RWPE1 (cell line): Measurements from ENCODE around the gene LFNG.

ENCODE experiments used
- CTCF ChIA-PET: fragments of 350-600 bp; sonication (Branson Sonifier 250); formaldehyde crosslinking; extraction: SDS; loops from one replicate; lab custom pipeline; 2021; lab: Yijun Ruan, JAX
- POLR2A ChIA-PET: fragments of 400-600 bp; formaldehyde crosslinking; extraction: SDS; loops from one replicate; lab custom pipeline; 2020; ENCODE audit warnings: antibody characterized with exemption; ENCODE audit not compliant: low non-redundant PET; lab: Yijun Ruan, JAX
- DNase-seq: peaks from one replicate; pipeline ENCODE4 v3.0.0; 2012; ENCODE audit warnings: low spot score
- H3K27ac ChIP-seq: fragments of 450-650 bp; 2 replicates; pipeline ENCODE4 v1.5.1; 2017
- TF ChIP-seq, protein P1 (sequence below): fragments of 450-650 bp; conservative IDR thresholded peaks from 2 replicates; pipeline ENCODE4 v1.5.1; 2017; ENCODE audit warnings: low read depth, mild to moderate bottlenecking

LFNG gene

DNA sequence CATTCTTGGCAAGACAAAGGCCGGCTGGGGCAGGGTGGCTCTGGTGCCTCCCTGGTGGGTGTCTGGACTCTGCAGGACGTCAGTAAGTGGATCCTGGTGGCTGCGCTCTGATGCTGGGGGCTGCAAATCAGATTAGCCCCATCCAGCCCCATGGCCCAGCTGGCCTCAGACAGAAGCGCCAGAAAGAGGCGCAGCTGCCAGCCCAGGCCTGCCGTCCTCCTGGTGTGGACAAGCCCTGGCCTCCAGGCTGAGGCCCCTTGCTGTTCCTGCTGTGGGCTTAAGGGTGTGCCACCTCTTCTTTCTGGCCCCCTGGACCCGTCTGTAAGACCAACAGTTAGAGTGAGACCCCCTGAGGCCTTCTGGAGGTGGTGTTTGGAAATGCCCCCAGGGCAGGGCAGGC lies 5.9 kb upstream of the LFNG start:
- TF ChIP-seq, protein P1, sequence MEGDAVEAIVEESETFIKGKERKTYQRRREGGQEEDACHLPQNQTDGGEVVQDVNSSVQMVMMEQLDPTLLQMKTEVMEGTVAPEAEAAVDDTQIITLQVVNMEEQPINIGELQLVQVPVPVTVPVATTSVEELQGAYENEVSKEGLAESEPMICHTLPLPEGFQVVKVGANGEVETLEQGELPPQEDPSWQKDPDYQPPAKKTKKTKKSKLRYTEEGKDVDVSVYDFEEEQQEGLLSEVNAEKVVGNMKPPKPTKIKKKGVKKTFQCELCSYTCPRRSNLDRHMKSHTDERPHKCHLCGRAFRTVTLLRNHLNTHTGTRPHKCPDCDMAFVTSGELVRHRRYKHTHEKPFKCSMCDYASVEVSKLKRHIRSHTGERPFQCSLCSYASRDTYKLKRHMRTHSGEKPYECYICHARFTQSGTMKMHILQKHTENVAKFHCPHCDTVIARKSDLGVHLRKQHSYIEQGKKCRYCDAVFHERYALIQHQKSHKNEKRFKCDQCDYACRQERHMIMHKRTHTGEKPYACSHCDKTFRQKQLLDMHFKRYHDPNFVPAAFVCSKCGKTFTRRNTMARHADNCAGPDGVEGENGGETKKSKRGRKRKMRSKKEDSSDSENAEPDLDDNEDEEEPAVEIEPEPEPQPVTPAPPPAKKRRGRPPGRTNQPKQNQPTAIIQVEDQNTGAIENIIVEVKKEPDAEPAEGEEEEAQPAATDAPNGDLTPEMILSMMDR, result no peak
- H3K27ac ChIP-seq, result no peak overlapping the region
- ChIA-PET POLR2A (no interaction called here), CTCF (no interaction called here)
- DNase-seq, result no peak

DNA sequence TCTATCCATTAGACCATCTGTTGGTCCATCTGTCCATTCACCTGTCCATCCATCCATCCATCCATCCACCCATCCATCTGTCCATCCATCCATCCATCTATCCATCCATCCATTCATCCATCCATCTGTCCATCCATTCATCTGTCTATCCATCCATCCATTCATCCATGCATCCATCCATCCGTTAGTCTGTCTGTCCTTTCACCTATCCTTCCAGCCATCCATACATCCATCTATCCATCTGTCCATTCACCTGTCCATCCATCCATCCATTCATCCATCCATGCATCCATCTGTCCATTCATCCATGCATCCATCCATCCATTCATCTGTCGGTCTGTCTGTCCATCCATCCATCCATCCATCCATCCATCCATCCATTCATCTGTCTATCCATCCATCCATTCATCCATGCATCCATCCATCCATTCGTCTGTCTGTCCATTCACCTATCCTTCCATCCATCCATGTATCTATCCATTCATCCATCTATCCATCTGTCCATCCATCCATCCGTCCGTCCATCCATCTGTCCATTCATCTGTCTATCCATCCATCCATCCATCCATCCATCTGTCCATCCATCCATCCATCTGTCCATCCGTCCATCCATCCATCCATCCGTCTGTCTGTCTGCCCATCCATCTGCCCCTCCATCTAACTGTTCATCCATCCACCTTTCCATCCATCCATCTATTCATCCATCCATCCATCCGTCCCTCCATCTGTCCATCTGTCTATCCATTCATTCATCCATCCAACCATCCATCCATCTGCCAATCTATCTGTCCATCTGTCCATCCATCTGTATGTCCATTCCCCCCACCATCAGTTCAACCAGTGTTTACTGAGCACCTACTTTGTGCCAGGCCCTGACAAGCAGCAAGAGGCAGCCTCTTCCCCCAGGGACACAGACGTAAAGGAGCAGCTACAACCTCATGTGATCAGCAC lies 4.8 kb upstream of the LFNG start:
- TF ChIP-seq, protein P1, result no peak
- DNase-seq, result no peak
- ChIA-PET CTCF (interaction anchor here (0.6 kb wide), 1 partner anchor 130 kb away, joined by 3 read pairs; no protein-coding TSS in a partner anchor), POLR2A (no interaction called here)
- no peak overlapping the region for H3K27ac ChIP-seq

DNA sequence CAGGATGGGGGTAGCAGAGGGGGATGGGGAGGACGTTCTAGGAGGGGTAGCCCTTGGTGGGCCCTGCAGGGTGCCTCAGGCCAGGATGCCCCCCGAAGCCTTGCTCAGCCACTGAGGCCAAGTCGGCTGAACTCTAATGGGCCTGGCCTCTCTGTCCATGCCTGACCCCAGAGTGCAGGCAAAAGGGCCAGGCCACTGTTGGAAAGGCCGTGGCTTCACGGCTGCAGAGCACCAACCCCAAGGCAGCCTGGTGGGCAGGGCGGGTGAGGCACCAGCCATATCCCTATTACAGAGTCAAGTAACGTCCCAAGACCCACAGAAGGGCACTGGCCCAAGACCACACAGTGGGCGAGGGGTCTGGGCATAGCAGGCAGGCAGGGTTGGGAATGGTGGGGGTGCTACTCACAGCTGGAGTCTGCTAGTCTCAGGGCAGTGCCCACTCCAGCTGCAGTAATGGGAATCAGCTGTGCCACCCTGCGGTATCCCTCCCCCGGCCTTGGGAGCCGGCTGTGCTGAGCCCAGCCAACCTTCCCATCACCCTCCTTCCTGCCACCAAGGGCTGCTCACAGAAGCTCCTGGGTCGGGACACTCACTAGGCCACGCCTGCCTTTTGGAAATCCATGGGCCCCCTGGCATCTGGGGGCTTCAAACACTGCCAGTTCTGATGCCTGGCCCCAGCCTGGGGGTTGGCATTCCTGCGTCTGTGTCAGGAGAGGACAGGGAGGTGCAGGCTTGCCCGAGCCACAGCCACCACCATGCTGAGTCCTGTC lies 4.0 kb upstream of the LFNG start:
- DNase-seq, result no peak

DNA sequence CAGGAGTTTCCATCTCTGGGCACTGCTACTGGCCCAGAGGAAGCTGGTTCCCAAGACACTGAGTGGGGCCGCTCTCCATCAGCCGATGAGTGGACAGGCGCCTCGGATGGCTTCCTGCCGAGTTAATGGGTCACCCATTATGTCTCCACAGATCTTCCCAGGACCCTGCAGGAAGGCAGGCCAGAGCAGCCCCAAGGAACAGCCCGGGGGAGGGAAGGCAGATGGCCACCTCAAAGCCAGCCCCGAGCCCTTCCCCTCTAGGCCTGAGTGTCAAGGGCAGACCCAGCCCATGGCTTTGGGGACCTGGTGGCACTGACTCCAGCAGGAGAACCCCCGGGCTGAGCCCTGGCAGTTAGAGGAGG lies 3.4 kb upstream of the LFNG start:
- no peak overlapping the region for H3K27ac ChIP-seq
- DNase-seq, result no peak
- TF ChIP-seq, protein P1, result no peak
- POLR2A ChIA-PET, result no interaction called here
- CTCF ChIA-PET, result interaction anchor here (0.7 kb wide), 1 partner anchor 1321 kb away, joined by 4 read pairs; no protein-coding TSS in a partner anchor

More for the DNA sequence above, 4.0 kb upstream of the LFNG start:
- ChIA-PET POLR2A (no interaction called here), CTCF (no interaction called here)
- TF ChIP-seq, protein P1, result no peak
- no peak overlapping the region for H3K27ac ChIP-seq

DNA sequence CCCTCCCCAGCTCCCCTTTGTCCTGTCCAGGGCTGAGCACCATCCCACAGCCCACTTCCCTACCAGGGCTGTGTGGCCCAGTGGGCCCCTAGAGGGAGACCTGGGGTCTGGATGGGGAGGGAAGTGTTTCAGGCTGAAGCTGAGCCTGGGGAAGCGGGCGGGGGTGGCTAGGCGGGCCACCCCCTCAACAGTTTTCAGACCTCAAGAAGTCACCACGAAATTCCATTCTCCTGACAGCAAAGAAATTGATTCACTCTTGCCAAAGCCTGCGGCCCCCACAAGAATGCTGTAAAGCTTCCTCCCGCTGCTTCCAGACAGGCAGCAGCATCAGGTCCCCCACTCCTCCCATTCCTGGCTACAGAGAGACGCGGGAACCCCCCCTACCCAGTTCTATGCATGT lies 2.5 kb upstream of the LFNG start:
- DNase-seq, result peak; percentile 32
- CTCF ChIA-PET, result interaction anchor here (0.7 to 2.0 kb wide), 2 partner anchors 48 to 1322 kb away, joined by 4 to 5 read pairs; no protein-coding TSS in a partner anchor
- TF ChIP-seq, protein P1, result no peak
- H3K27ac ChIP-seq, result peak overlapping the region; percentile 10; the same call in 1 of the 2 replicates
- POLR2A ChIA-PET, result no interaction called here
